Bronchial epithelial cell (primary cell): Measurements from ENCODE around the gene KIF1A. TPM values are rescaled to one million over a fixed set of nuclear protein-coding genes. Genes with fewer than 3 reads are reported as not detected.

Source experiments
- DNase-seq: peaks from one replicate; pipeline ENCODE4 v3.0.0-alpha.2; 2010; ENCODE audit warnings: low read depth
- FAIRE-seq: peaks from 2 replicates; lab custom pipeline; 2011; peaks lifted over from hg19 to GRCh38; lab: Jason Lieb, UNC
- H3K27me3 ChIP-seq: 2 replicates; pipeline ENCODE4 v1.5.1; 2011; ENCODE audit warnings: low read length; ENCODE audit not compliant: control insufficient read depth, insufficient read depth
- H3K36me3 ChIP-seq: 2 replicates; pipeline ENCODE4 v1.5.1; 2011; ENCODE audit warnings: low read length; ENCODE audit not compliant: control insufficient read depth, insufficient read depth
- H3K4me3 ChIP-seq: 2 replicates; pipeline ENCODE4 v1.5.1; 2011; ENCODE audit warnings: mild to moderate bottlenecking, low read depth, low read length, control low read depth
- CTCF ChIP-seq: IDR thresholded peaks from 2 replicates; pipeline ENCODE4 v1.5.1; 2011; ENCODE audit warnings: mild to moderate bottlenecking, moderate library complexity, low read length, control low read depth, inconsistent platforms; ENCODE audit not compliant: insufficient read depth, severe bottlenecking
- total RNA-seq: library from RNA; depleted of rRNA; stranded (reverse); fragments of >200 nt; gene quantifications from 2 replicates; pipeline ENCODE4 v1.2.1, GENCODE V29; 2014

KIF1A gene
- total RNA-seq, 1 donor from 2014 or later: not detected

- no peak for TF ChIP-seq CTCF
- H3K27me3 ChIP-seq: peaks cover 5% of the 10 kb centered on the region
Observed at GRCh38 chr2:240670402-240670801, 149.6 kb downstream of the KIF1A start.

GRCh38 chr2:240664622-240665021 is 155.4 kb downstream of the KIF1A start:
- no peak for TF ChIP-seq CTCF
- H3K4me3 ChIP-seq: no peak overlapping the region
- FAIRE-seq (no peak), DNase-seq (no peak)
- no peaks in the 10 kb centered on the region for H3K36me3 ChIP-seq
- peaks cover 1% of the 10 kb centered on the region for H3K27me3 ChIP-seq

More at GRCh38 chr2:240670402-240670801, 149.6 kb downstream of the KIF1A start:
- FAIRE-seq: no peak
- DNase-seq: no peak
- no peak overlapping the region for H3K4me3 ChIP-seq
- no peaks in the 10 kb centered on the region for H3K36me3 ChIP-seq

Other genes with a start within 250 kb of the KIF1A start
- 13.4 and 22.4 TPM in 2 replicates for gene CAPN10, start 233.5 kb downstream of the KIF1A start, total RNA-seq
- gene GPR35, start 194.7 kb downstream of the KIF1A start, total RNA-seq: 0.26 and 0.38 TPM in 2 replicates
- not detected in 2 replicates for gene AQP12B, start 137.3 kb downstream of the KIF1A start, total RNA-seq
- not detected in 2 replicates for gene AQP12A, start 128.4 kb downstream of the KIF1A start, total RNA-seq
- gene AGXT, start 48.6 kb upstream of the KIF1A start, total RNA-seq: not detected in 2 replicates
- gene MAB21L4, start 75.9 kb upstream of the KIF1A start, total RNA-seq: 0.53 and 5.1 TPM in 2 replicates
- 0.26 TPM in 1 of 2 replicates, not detected in the other for gene CROCC2, start 86.1 kb upstream of the KIF1A start, total RNA-seq
- 0.26 and 0.38 TPM in 2 replicates for gene SNED1, start 178.4 kb upstream of the KIF1A start, total RNA-seq